ENCODE results near the gene MYL5. TPM values are rescaled to one million over a fixed set of nuclear protein-coding genes. Genes with fewer than 3 reads are reported as not detected.

The MYL5 gene
- total and polyA plus RNA-seq, 3 donors from 2014 or later: 33.9 to 45.0 (median 34.2) TPM

DNA sequence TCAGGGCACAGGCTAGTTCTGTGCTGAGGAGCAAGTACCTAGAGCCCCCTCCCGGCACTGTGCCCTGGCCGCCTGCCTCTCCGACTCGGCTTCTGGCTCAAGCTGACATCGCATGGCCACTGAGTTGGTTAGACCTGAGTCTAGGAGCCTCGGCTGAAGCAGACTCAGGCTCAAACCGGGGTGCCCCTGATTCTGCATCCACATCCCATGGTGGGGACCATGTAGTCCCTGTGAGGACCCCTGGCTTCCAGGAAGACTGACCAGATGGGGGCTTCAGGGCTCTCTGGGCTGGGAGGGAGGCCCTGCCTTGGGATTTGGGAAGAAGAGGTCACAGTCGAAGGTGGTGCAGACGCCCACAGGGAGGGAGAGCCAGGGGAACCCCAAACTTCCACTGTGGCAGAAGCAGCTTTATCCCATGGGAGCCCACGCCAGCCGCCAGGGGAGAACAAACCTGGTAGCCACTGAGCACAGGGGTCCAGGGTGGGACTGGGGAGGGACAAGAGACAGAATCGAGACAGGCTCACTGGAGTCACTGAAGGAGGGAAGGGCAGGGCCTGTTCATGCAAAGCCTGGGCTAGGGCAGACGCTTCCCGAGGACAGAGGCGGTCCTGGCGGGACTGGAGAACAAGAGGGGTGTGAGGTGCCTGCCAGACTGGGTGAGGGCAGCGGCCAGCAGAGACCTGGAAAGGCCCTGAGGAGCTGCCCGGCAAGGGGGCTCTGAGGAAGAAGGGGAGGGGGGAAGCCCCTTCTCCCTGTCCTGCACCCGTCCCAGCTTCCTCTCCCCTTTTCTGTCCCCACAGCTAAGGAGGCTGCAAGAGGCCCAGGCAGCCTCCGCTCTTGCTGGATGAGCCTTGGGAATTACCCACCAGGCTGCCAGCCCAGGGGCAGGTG, 47.9 kb upstream of the MYL5 start:
- Histone ChIP-seq H3K9me3 (no peaks in the 10 kb centered on the region), H3K27me3 (no peaks in the 10 kb centered on the region), H3K27ac (no peak overlapping the region), H3K4me3 (no peak overlapping the region), H3K36me3 (ENCODE audit: low read depth, missing control alignments) (no peaks in the 10 kb centered on the region), H3K4me1 (no peaks in the 10 kb centered on the region)
- TF ChIP-seq POLR2A (IDR thresholded peaks at IDR 0.05): no peak
- TF ChIP-seq, protein P1, sequence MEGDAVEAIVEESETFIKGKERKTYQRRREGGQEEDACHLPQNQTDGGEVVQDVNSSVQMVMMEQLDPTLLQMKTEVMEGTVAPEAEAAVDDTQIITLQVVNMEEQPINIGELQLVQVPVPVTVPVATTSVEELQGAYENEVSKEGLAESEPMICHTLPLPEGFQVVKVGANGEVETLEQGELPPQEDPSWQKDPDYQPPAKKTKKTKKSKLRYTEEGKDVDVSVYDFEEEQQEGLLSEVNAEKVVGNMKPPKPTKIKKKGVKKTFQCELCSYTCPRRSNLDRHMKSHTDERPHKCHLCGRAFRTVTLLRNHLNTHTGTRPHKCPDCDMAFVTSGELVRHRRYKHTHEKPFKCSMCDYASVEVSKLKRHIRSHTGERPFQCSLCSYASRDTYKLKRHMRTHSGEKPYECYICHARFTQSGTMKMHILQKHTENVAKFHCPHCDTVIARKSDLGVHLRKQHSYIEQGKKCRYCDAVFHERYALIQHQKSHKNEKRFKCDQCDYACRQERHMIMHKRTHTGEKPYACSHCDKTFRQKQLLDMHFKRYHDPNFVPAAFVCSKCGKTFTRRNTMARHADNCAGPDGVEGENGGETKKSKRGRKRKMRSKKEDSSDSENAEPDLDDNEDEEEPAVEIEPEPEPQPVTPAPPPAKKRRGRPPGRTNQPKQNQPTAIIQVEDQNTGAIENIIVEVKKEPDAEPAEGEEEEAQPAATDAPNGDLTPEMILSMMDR (IDR thresholded peaks at IDR 0.05): no peak
- no peak for DNase-seq
- WGBS, 2 donors: 75 to 82% methylated on average over 17 to 20 of the region's 20 CpGs
- intact Hi-C loops (cut with DNase I; ENCODE audit: low total_unique reads): no loop called here

DNA sequence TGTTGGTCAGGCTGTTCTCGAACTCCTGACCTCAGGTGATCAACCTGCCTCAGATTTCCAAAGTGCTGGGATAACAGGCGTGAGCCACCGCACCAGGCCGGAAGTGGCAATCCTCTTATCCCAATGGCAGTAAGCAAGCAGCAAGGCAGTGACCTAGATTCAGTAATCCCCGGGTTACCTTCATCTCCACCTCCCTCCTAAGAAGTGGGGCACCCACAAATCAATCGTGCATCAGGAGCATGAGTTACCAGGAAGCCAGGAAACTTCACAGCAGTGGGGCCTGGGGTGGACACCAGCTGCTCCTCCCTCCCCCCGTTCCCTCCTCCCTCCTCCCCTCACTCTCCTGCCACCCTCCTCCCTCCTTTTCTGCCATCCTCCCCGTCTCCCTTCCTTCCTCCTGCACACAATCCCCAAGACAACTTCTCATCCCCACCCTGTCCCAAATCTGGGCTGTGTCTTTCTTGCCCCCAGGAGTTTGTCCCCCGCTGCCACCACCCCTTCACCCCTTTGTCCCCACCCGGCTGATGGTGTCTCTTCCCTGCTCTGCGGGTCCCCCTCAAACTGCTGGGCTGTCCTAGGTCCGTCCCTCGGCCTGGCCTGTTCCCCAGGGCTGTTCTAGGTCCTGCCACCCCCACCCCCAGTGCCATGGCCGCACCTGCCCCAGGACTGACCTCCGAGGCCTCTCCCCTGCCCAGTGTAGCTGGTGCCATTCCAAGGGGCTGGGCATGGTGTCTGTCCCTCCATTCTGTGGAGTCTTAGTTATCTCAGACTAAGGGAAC, 46.8 kb upstream of the MYL5 start:
- TF ChIP-seq POLR2A (IDR thresholded peaks at IDR 0.05): no peak
- TF ChIP-seq, protein P1 (IDR thresholded peaks at IDR 0.05): no peak
- H3K36me3 ChIP-seq (ENCODE audit: low read depth, missing control alignments): no peaks in the 10 kb centered on the region
- H3K27me3 ChIP-seq: no peaks in the 10 kb centered on the region
- H3K4me3 ChIP-seq: no peak overlapping the region
- no peaks in the 10 kb centered on the region for H3K4me1 ChIP-seq
- H3K27ac ChIP-seq: no peak overlapping the region
- H3K9me3 ChIP-seq: no peaks in the 10 kb centered on the region
- no peak for DNase-seq
- 82 to 83% methylated on average over 13 to 14 of the region's 15 CpGs for WGBS, 2 donors
- intact Hi-C loops (cut with DNase I; ENCODE audit: low total_unique reads): no loop called here

DNA sequence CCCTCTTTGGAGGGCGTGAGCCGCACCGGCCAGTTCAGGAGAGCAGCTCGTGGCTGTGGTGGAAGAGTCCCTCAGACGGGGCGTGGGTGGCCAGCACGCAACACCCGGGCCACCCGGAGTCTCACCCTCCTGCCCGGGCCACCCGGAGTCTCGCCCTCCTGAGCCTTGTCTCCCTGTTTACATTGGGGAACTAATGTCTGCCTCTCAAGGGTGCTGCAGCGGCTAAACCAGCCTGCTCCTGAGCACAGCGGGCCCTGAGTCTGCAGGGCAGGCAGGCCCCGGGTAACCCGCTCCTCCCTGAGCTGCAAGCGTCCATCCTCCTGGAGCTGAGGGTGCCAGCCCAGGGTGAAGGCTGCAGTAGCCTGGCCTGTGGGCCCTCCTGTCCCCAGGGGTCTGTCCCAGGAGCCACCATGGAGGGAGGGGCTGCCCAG, 46.0 kb upstream of the MYL5 start:
- Histone ChIP-seq H3K27ac (no peak overlapping the region), H3K27me3 (no peaks in the 10 kb centered on the region), H3K36me3 (ENCODE audit: low read depth, missing control alignments) (no peaks in the 10 kb centered on the region), H3K9me3 (no peaks in the 10 kb centered on the region), H3K4me3 (no peak overlapping the region), H3K4me1 (no peaks in the 10 kb centered on the region)
- no peak for TF ChIP-seq POLR2A (IDR thresholded peaks at IDR 0.05)
- TF ChIP-seq, protein P1 (IDR thresholded peaks at IDR 0.05): no peak
- WGBS, 2 donors: 84 to 92% methylated on average over 4 to 15 of the region's 17 CpGs
- intact Hi-C loops (cut with DNase I; ENCODE audit: low total_unique reads): no loop called here
- DNase-seq: no peak

GRCh38 chr4:628821-629635, 45.3 kb upstream of the MYL5 start:
- no peaks in the 10 kb centered on the region for H3K27me3 ChIP-seq
- no peaks in the 10 kb centered on the region for H3K9me3 ChIP-seq
- no peaks in the 10 kb centered on the region for H3K36me3 ChIP-seq (ENCODE audit: low read depth, missing control alignments)
- WGBS, 2 donors: 92 to 93% methylated on average over 13 to 25 of the region's 27 CpGs
- intact Hi-C loops (cut with DNase I; ENCODE audit: low total_unique reads): no loop called here
- H3K4me3 ChIP-seq: no peak overlapping the region
- no peak for TF ChIP-seq POLR2A (IDR thresholded peaks at IDR 0.05)
- TF ChIP-seq, protein P1 (IDR thresholded peaks at IDR 0.05): no peak
- no peak overlapping the region for H3K27ac ChIP-seq
- DNase-seq: no peak
- H3K4me1 ChIP-seq: no peaks in the 10 kb centered on the region
